ENCODE data around the gene ZSWIM6.

ZSWIM6 gene

DNA sequence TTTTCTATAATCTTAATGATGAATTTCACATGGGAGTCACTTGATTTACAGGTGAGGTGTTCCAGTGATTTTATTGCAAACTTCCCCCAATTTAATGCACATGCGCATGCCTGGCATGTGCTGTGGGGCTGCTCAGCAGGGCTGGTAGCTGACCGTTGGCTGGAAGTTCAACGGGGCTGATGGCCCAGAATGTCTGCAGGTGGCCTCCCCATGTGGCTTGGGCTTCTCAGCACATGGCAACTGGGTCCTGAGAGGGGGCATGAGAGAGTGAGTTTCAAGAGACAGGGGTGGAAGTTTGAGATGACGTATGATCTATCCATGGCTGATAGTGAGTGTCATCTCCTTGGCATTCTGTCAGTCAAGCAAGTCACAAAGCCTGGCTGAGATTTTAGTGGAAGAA, 259.8 kb downstream of the ZSWIM6 start:
- no peak for DNase-seq (ENCODE audit: low read depth in 2 of 2)

GRCh38 chr5:61595426-61595825, 263.4 kb downstream of the ZSWIM6 start:
- DNase-seq (ENCODE audit: low read depth in 2 of 2): no peak

Data from stimulated activated CD4-positive, alpha-beta T cell treated with anti-CD3 and anti-CD28 coated beads, Interleukin-4, amount 100 ng/mL, for 48 hours (primary cell).